Osteoblast (primary cell): ENCODE data around the gene CMSS1. TPM values are rescaled to one million over a fixed set of nuclear protein-coding genes. Genes with fewer than 3 reads are reported as not detected.

Experiments
- DNase-seq: peaks from one replicate; pipeline ENCODE4 v3.0.0; 2011; ENCODE audit warnings: low spot score, mixed read lengths; ENCODE audit not compliant: insufficient read length; ENCODE audit errors: missing footprints
- H2AFZ ChIP-seq: 2 replicates; pipeline ENCODE4 v1.6.0; 2011; ENCODE audit warnings: mild to moderate bottlenecking, low read length
- H3K27ac ChIP-seq: 2 replicates; pipeline ENCODE4 v1.5.1; 2011; ENCODE audit warnings: mild to moderate bottlenecking, low read depth, low read length, moderate library complexity
- H3K27me3 ChIP-seq: 2 replicates; pipeline ENCODE4 v1.6.0; 2012; ENCODE audit warnings: mild to moderate bottlenecking, control low read depth, inconsistent platforms, low read length, moderate library complexity; ENCODE audit not compliant: insufficient read depth
- H3K36me3 ChIP-seq: 2 replicates; pipeline ENCODE4 v1.5.1; 2011; ENCODE audit warnings: mild to moderate bottlenecking, low read length, control low read depth, moderate library complexity; ENCODE audit not compliant: insufficient read depth
- H3K4me1 ChIP-seq: 2 replicates; pipeline ENCODE4 v1.5.1; 2011; ENCODE audit warnings: mild to moderate bottlenecking, low read length, control low read depth, moderate library complexity; ENCODE audit not compliant: insufficient read depth
- H3K4me2 ChIP-seq: 2 replicates; pipeline ENCODE4 v1.6.0; 2011; ENCODE audit warnings: mild to moderate bottlenecking, low read length; ENCODE audit not compliant: insufficient read depth
- H3K4me3 ChIP-seq: fragments of 200-600 bp; sonication (generic); 3 replicates; pipeline ENCODE4 v1.5.1; 2012; ENCODE audit warnings: mild to moderate bottlenecking, low read length, inconsistent platforms; ENCODE audit not compliant: insufficient read depth
- H3K79me2 ChIP-seq: 2 replicates; pipeline ENCODE4 v1.6.0; 2012; ENCODE audit warnings: mild to moderate bottlenecking, low read length, control low read depth, inconsistent platforms; ENCODE audit not compliant: insufficient read depth
- H3K9me3 ChIP-seq: 2 replicates; pipeline ENCODE4 v1.5.1; 2011; ENCODE audit warnings: low read depth, low read length, control low read depth
- H4K20me1 ChIP-seq: 2 replicates; pipeline ENCODE4 v1.6.0; 2012; ENCODE audit warnings: mild to moderate bottlenecking, low read length, control low read depth; ENCODE audit not compliant: insufficient read depth
- total RNA-seq: library from RNA; depleted of rRNA; stranded (reverse); fragments of >200 nt; gene quantifications from 2 replicates; pipeline ENCODE4 v1.2.3, GENCODE V29; 2012
- TF ChIP-seq, protein P1 (sequence below): IDR thresholded peaks from 2 replicates; pipeline ENCODE4 v1.5.1; 2011; ENCODE audit warnings: mild to moderate bottlenecking, low read depth, low read length, moderate library complexity; ENCODE audit errors: extremely low read depth

The CMSS1 gene
- total RNA-seq, 1 donor = 15.9 TPM

DNA sequence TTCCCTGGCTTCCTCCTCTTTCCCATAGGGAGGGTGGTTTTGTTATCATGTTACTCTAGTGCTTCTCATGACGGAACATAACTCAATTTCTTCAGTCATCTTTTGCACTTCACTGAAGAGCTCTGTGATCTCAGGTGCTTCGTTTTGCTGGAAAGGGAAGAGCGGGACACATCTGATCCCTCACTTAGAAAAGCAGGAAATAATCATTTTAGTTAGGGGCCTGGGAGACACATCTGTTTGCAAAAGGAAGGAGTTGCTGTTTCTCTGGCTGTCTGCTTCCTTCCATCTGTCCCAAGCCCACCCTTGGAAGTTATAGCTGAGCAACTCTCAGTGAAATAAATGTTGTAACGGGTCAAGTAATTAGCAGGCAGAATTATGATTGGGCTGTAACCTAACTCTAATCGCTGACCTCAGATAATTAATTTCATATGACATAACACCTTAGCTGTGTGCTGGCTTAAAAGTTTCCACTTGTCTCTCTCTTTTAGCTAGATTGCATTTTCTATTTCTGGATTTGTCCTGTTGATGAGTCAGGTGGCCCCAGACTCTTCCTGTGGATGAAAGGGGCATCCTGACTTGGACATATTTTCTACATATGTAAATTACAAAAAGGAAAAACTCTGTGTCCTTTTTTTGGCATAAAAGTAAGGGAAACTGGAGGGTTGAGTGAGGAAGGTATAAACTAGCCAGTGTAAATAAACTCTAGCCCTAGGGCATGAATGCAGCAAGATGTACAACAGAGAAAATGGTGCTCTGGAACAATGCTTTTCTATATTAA is 307.7 kb downstream of the CMSS1 start:
- TF ChIP-seq, protein P1, sequence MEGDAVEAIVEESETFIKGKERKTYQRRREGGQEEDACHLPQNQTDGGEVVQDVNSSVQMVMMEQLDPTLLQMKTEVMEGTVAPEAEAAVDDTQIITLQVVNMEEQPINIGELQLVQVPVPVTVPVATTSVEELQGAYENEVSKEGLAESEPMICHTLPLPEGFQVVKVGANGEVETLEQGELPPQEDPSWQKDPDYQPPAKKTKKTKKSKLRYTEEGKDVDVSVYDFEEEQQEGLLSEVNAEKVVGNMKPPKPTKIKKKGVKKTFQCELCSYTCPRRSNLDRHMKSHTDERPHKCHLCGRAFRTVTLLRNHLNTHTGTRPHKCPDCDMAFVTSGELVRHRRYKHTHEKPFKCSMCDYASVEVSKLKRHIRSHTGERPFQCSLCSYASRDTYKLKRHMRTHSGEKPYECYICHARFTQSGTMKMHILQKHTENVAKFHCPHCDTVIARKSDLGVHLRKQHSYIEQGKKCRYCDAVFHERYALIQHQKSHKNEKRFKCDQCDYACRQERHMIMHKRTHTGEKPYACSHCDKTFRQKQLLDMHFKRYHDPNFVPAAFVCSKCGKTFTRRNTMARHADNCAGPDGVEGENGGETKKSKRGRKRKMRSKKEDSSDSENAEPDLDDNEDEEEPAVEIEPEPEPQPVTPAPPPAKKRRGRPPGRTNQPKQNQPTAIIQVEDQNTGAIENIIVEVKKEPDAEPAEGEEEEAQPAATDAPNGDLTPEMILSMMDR = no peak
- no peaks in the 10 kb centered on the region for H4K20me1 ChIP-seq
- H3K4me1 ChIP-seq = no peaks in the 10 kb centered on the region
- H3K4me3 ChIP-seq = no peak overlapping the region
- H3K9me3 ChIP-seq = no peaks in the 10 kb centered on the region
- no peaks in the 10 kb centered on the region for H3K27me3 ChIP-seq
- DNase-seq = peak; percentile 42
- H3K79me2 ChIP-seq = no peaks in the 10 kb centered on the region
- H3K4me2 ChIP-seq = no peak overlapping the region
- no peak overlapping the region for H3K27ac ChIP-seq
- H2AFZ ChIP-seq = no peak overlapping the region
- no peaks in the 10 kb centered on the region for H3K36me3 ChIP-seq

DNA sequence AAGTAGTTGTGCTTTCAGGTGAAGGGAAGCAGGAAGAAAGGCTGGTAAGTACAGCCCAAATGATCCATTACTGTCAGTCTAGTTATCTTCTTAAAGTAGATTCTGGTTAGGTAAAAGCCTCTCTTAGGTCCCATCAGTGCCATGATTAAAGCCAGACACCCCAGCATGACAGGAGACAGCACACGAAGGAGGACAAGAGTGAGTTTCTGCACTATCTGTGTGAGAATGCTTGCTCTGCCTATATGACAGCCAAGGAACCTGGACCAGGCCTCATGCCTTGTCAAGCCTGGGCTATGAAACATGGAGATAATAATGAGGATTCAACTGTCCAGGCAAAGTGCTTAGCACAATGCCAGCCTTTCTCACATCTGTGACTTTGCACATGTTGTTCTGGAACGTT is 310.1 kb downstream of the CMSS1 start:
- Histone ChIP-seq H3K79me2 (no peaks in the 10 kb centered on the region), H3K4me2 (no peak overlapping the region), H3K4me1 (no peaks in the 10 kb centered on the region), H2AFZ (no peak overlapping the region), H4K20me1 (no peaks in the 10 kb centered on the region), H3K9me3 (no peaks in the 10 kb centered on the region), H3K36me3 (no peaks in the 10 kb centered on the region), H3K27me3 (no peaks in the 10 kb centered on the region), H3K27ac (no peak overlapping the region), H3K4me3 (no peak overlapping the region)
- DNase-seq = no peak
- TF ChIP-seq, protein P1 = no peak

DNA sequence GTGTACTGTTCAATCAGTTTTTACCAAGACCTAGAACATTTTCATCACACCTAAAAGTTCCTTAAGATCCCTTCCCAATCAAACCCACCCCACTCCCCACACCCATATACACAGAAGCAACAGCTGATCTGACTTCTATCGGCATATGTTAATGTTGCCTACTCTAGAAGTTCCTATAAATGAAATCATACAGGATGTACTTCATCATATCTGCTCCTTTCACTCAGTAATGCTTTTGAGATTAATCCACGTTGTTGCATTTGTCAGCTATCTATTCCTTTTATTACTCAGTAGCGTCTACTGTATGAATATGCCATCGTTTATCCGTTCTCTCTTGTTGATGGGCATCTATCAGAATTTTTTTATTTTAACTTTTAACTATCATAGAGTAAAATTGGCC is 310.9 kb downstream of the CMSS1 start:
- no peaks in the 10 kb centered on the region for H3K36me3 ChIP-seq
- H3K4me2 ChIP-seq = no peak overlapping the region
- H3K27ac ChIP-seq = no peak overlapping the region
- no peaks in the 10 kb centered on the region for H3K27me3 ChIP-seq
- H4K20me1 ChIP-seq = no peaks in the 10 kb centered on the region
- H3K4me1 ChIP-seq = no peaks in the 10 kb centered on the region
- no peak for DNase-seq
- H3K4me3 ChIP-seq = no peak overlapping the region
- H3K9me3 ChIP-seq = no peaks in the 10 kb centered on the region
- TF ChIP-seq, protein P1 = no peak
- no peaks in the 10 kb centered on the region for H3K79me2 ChIP-seq
- no peak overlapping the region for H2AFZ ChIP-seq

DNA sequence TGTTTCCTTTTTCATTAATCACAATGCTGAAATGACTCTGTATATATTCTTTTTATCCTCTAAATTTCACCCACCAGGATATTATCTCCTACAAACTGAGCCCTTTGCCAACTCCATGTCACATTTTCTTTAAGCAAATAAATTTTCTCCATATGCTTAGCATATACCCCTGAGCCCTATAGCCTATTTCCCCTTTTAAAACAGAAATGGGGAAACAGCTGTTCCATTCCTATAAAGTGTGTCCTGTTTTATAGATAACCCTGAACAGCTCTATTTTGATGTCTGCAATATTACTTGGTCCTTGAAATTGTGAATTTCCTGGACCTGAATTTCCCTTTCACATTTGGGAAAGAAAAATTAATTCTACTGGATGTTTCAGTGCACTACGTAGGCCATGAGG is 312.3 kb downstream of the CMSS1 start:
- Histone ChIP-seq H3K79me2 (no peaks in the 10 kb centered on the region), H3K4me1 (no peaks in the 10 kb centered on the region), H3K9me3 (no peaks in the 10 kb centered on the region), H3K4me2 (no peak overlapping the region), H3K4me3 (no peak overlapping the region), H4K20me1 (no peaks in the 10 kb centered on the region), H3K27ac (no peak overlapping the region), H2AFZ (no peak overlapping the region), H3K36me3 (no peaks in the 10 kb centered on the region), H3K27me3 (no peaks in the 10 kb centered on the region)
- DNase-seq = no peak
- TF ChIP-seq, protein P1 = no peak
